HG03196 (cell line): ENCODE measurements around the gene ERC1.
"Not testable (repeated sequence)": the region's sequence is repeated elsewhere in the genome, so short reads cannot be mapped to it uniquely, and the experiment has no call there.

Source experiments
- ATAC-seq: cut with Tn5 transposase; IDR thresholded peaks from one replicate; pipeline ENCODE4 v1.9.1; 2021; ENCODE audit not compliant: unreplicated experiment

The ERC1 gene

DNA sequence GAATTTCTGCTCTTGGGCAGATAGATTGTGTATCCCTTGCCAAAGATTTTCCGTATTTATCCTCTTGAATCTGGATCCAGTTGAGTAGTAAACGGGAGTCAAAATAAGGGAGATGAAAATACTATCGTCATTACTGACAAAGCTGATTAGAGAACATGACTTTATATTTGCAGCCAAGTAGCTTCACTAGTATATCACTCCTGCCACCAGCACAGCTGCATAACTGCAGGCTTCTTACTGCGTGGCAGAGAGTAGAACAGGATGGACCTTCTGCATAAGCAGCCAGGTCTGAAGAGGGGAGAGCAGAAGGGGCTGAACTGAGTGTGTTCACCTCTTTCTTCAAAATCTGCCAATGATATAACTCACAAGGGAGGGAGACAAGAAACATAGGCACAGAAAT, 319.6 kb downstream of the ERC1 start:
- no peak for ATAC-seq

DNA sequence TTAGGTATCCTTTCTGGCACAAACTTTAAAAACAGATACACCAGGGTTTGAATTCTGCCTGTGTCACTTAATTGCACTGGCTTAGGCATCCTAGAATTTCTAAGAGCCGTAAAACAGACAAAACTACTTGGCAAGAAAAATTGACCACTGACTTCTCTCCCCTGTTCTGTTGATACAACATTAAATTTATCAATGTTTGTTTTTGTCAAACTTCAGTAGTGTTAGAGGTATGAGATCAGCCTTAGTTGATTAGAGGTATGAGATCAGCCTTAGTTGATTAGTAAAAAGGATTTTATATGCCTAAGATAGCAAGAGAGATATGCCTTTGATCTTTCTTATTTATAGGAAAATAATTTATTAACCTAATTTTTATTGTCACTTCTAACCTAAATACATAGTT, 320.1 kb downstream of the ERC1 start:
- no peak for ATAC-seq

GRCh38 chr12:1313906-1314305, 322.9 kb downstream of the ERC1 start:
- ATAC-seq: no peak

GRCh38 chr12:1314523-1314922, 323.5 kb downstream of the ERC1 start:
- ATAC-seq: no peak

GRCh38 chr12:1316991-1317390, 326.0 kb downstream of the ERC1 start:
- not testable (repeated sequence) for ATAC-seq

DNA sequence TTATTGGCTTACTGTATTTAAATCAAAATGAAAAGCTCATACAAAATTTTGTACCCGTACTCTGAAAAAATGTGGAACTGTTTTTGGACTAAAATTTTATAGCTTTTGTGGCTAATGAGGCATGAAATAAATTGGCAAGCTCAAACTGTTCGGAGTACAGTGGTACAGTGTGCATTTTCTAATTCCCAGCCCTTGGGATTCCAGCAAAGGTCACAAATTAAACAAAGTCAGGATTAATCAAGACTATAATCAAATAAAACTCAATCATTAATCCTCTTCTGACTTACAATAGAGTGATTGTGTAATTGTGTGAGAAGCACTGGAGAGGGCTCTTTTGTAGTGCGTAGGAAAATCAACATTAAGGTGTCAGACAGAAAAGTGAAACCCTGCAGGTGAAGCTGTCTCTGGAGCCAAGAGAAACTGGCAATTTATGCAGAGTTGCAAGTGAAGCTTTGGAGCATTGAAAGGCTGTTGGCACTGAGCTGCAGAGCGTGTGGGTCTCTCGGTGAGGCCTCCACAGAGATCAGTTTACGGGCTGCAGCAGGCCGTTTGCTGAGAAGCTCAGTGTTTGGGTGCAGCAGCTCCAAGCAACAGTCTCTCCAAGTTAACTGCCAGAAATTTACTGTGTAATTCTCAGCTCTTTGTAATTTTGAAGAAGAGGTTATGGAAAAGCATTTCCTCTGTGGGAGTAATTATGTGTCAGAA, 327.5 kb downstream of the ERC1 start:
- ATAC-seq: no peak

DNA sequence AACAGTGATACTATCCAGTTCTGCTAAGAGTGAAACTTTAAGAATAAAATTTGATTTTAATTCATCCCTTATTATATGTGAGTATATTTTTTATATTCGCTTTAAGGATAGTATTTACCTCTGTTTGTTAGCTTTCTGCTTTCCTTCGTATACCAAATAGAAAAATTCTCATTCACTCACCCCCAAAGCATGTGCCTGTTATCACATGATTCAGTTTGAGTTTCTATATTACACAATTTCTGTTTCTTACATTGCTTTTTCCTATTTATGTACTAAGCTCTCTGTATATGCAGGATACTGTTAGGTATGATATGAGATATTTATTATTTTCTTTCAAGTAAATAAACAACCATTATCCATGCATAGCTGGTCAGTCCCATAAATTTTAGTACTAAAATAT, 328.2 kb downstream of the ERC1 start:
- ATAC-seq: no peak

GRCh38 chr12:1320021-1320420, 329.0 kb downstream of the ERC1 start:
- no peak for ATAC-seq

- ATAC-seq: no peak
Observed at GRCh38 chr12:1322821-1323220, 331.8 kb downstream of the ERC1 start.

GRCh38 chr12:1324099-1324498, 333.1 kb downstream of the ERC1 start:
- no peak for ATAC-seq

- no peak for ATAC-seq
Observed at GRCh38 chr12:1324910-1325309, 333.9 kb downstream of the ERC1 start.

DNA sequence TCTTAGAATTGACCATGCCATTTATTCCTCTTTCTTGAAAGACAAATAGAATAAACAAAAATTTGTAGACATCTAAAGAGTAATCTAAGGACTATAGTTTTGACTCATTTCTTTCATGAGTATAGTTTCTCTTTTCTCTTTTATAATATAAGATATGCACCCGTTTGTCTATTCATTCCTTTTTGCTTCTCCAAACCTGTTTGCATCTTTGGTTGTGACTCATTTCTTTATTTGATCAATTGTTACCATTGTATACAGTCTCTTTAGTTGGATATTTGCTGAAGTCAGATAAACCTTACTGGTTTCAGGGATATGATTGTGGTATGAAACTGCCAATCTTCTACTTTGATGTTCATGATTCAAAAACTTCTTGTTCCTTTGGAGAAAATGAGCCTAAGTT, 334.6 kb downstream of the ERC1 start:
- ATAC-seq: no peak

DNA sequence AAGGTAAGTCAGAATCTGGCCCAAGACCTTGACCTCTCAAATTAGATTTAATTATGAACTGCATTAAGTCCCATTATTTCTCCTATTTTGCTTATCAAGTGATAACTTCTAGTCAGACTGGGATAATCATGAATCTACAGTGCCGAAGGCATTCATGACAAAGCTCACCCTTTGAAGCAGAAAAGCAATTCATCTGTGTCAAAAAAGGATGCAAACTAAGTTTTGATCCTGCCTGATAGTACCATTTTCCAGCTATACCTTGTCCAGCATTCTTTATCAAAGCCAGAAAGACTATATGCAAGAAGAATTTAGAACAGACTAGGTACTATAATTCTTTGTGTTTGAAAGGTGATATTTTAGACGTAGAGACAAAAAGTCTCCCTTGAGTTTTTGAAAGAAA, 335.2 kb downstream of the ERC1 start:
- no peak for ATAC-seq

GRCh38 chr12:1328391-1328790, 337.4 kb downstream of the ERC1 start:
- no peak for ATAC-seq

GRCh38 chr12:1329784-1330476, 338.9 kb downstream of the ERC1 start:
- no peak for ATAC-seq

- no peak for ATAC-seq
Observed at GRCh38 chr12:1330477-1330827, 339.4 kb downstream of the ERC1 start.

GRCh38 chr12:1332327-1332726, 341.3 kb downstream of the ERC1 start:
- ATAC-seq: no peak

DNA sequence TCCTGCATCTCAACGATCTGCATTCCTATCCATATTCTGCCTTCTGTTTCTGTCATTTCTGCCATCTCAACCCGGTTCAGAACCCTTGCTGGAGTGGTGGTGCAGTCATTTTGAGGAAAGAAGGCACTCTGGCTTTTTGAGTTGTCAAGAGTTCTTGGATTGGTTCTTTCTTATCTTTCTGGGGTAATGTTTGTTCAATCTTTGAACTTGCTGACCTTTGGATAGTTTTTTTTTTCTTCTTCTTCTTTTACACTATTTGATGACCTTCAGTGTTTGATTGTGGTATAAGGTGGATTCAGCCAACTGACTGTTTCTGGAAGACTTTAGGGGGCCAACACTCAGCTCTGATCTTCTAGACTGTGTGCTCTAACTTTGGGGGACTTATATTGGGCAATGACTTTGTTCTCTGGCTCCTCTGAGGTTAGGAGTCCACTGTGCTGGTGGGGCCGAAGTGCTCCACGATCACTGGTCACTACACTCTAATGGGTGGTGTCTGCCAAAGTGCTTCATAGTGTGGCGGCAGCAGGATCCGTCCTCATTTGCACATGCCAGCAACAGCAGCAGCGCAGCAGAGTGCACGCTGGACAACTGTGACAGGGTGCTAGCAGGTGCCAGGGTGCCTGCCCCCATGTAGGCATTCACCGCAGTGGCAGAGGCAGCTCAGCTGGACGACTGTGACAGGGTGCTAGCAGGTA, 347.6 kb downstream of the ERC1 start:
- no peak for ATAC-seq

GRCh38 chr12:1339178-1339541, 348.1 kb downstream of the ERC1 start:
- not testable (repeated sequence) for ATAC-seq

GRCh38 chr12:1339618-1340319, 348.7 kb downstream of the ERC1 start:
- ATAC-seq: no peak

DNA sequence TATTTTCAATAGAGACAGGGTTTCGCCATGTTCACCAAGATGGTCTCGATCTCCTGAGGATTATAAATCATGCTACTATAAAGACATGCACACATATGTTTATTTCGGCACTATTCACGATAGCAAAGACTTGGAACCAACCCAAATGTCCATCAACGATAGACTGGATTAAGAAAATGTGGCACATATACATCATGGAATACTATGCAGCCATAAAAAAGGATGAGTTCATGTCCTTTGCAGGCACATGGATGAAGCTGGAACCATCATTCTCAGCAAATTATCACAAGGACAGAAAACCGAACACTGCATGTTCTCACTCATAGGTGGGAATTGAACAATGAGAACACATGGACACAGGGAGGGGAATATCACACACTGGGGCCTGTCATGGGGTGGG, 350.2 kb downstream of the ERC1 start:
- not testable (repeated sequence) for ATAC-seq

DNA sequence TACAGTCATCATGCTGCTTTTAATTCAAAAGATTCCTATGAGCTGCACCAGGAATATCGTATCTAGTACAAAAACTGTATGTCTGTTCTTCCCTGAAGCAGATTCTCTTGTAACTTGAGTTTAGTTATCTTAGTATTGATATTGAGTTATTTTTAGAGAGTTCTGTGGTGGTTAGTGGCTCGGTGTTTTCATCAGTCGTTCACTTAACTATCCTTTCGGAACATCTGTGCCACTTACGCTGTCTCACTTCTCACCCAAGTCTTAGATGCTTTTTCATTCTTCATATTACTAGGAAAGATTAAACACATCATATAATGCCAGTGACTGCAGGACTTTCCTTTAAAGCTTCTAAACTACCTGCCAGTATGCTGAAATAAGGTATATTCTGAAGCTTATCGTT, 352.4 kb downstream of the ERC1 start:
- ATAC-seq: no peak
